NCI-H345 (cell line): Measurements from ENCODE around the gene FTSJ1.

ENCODE experiments used
- DNase-seq: peaks from one replicate; lab custom pipeline; 2025; lab: John Stamatoyannopoulos, UW

Gene FTSJ1

GRCh38 chrX:48470833-48471118 is 5.2 kb upstream of the FTSJ1 start:
- DNase-seq = no peak

- DNase-seq = no peak
Observed at GRCh38 chrX:48471504-48471903, 4.5 kb upstream of the FTSJ1 start.

GRCh38 chrX:48472225-48472624 is 3.8 kb upstream of the FTSJ1 start:
- DNase-seq = no peak

- no peak for DNase-seq
Observed at GRCh38 chrX:48472851-48473703, 2.9 kb upstream of the FTSJ1 start.

GRCh38 chrX:48473704-48473990 is 2.4 kb upstream of the FTSJ1 start:
- no peak for DNase-seq

- DNase-seq = no peak
Observed at GRCh38 chrX:48474127-48474526, 1.9 kb upstream of the FTSJ1 start.

GRCh38 chrX:48474581-48474980 is 1.4 kb upstream of the FTSJ1 start:
- no peak for DNase-seq

GRCh38 chrX:48475296-48475695 is 703 bp upstream of the FTSJ1 start:
- no peak for DNase-seq

GRCh38 chrX:48476919-48477318 is 920 bp downstream of the FTSJ1 start:
- DNase-seq = no peak

GRCh38 chrX:48477960-48478755 is 2.2 kb downstream of the FTSJ1 start:
- DNase-seq = no peak

- DNase-seq = no peak
Observed at GRCh38 chrX:48478806-48479205, 2.8 kb downstream of the FTSJ1 start.

- DNase-seq = no peak
Observed at GRCh38 chrX:48480142-48480541, 4.1 kb downstream of the FTSJ1 start.

GRCh38 chrX:48480583-48480982 is 4.6 kb downstream of the FTSJ1 start:
- no peak for DNase-seq

- no peak for DNase-seq
Observed at GRCh38 chrX:48482526-48482925, 6.5 kb downstream of the FTSJ1 start.

- DNase-seq = no peak
Observed at GRCh38 chrX:48487362-48487798, 11.4 kb downstream of the FTSJ1 start.

- DNase-seq = no peak
Observed at GRCh38 chrX:48488034-48488433, 12.0 kb downstream of the FTSJ1 start.

- no peak for DNase-seq
Observed at GRCh38 chrX:48489296-48489695, 13.3 kb downstream of the FTSJ1 start.

GRCh38 chrX:48489892-48490291 is 13.9 kb downstream of the FTSJ1 start:
- DNase-seq = no peak

GRCh38 chrX:48490661-48491060 is 14.7 kb downstream of the FTSJ1 start:
- no peak for DNase-seq

GRCh38 chrX:48491809-48492208 is 15.8 kb downstream of the FTSJ1 start:
- DNase-seq = no peak

- DNase-seq = no peak
Observed at GRCh38 chrX:48492293-48492910, 16.4 kb downstream of the FTSJ1 start.

GRCh38 chrX:48493890-48494364 is 17.9 kb downstream of the FTSJ1 start:
- DNase-seq = no peak

- DNase-seq = no peak
Observed at GRCh38 chrX:48496660-48497059, 20.7 kb downstream of the FTSJ1 start.
